Ishikawa (cell line): Measurements from ENCODE around the gene PIM3.

Experiments
- CEBPB ChIP-seq: IDR thresholded peaks from 2 replicates; pipeline ENCODE4 v1.6.1; 2012
- CREB1 ChIP-seq: IDR thresholded peaks from 2 replicates; pipeline ENCODE4 v1.6.1; 2012; ENCODE audit warnings: low read depth
- EGR1 ChIP-seq: IDR thresholded peaks from 2 replicates; pipeline ENCODE4 v1.6.1; 2012
- EP300 ChIP-seq: IDR thresholded peaks from 2 replicates; pipeline ENCODE4 v1.6.1; 2012; ENCODE audit warnings: borderline replicate concordance
- FOXM1 ChIP-seq: IDR thresholded peaks from 2 replicates; pipeline ENCODE4 v1.6.1; 2012; ENCODE audit warnings: low read depth, borderline replicate concordance
- NFIC ChIP-seq: IDR thresholded peaks from 2 replicates; pipeline ENCODE4 v1.6.1; 2012
- RAD21 ChIP-seq: IDR thresholded peaks from 2 replicates; pipeline ENCODE4 v1.6.1; 2012; ENCODE audit warnings: low read depth
- TAF1 ChIP-seq: IDR thresholded peaks from 2 replicates; pipeline ENCODE4 v1.6.1; 2012; ENCODE audit warnings: low read depth, mild to moderate bottlenecking
- TCF12 ChIP-seq: IDR thresholded peaks from 2 replicates; pipeline ENCODE4 v1.6.1; 2012; ENCODE audit warnings: low read depth
- TEAD4 ChIP-seq: IDR thresholded peaks from 2 replicates; pipeline ENCODE4 v1.6.1; 2012
- YY1 ChIP-seq: IDR thresholded peaks from 2 replicates; pipeline ENCODE4 v1.6.1; 2012; ENCODE audit warnings: low read depth
- ZBTB7A ChIP-seq: IDR thresholded peaks from 2 replicates; pipeline ENCODE4 v1.6.1; 2012; ENCODE audit warnings: low read depth
- TF ChIP-seq, protein P1 (sequence below): IDR thresholded peaks from 2 replicates; pipeline ENCODE4 v1.6.1; 2012
- TF ChIP-seq, protein P2 (sequence below): IDR thresholded peaks from 2 replicates; pipeline ENCODE4 v1.6.1; 2012
- TF ChIP-seq, protein P3 (sequence below): IDR thresholded peaks from 2 replicates; pipeline ENCODE4 v1.6.1; 2012; ENCODE audit warnings: low read depth, mild to moderate bottlenecking

The PIM3 gene

GRCh38 chr22:49963647-49964026 lies 3.1 kb downstream of the PIM3 start:
- no peak for TF ChIP-seq RAD21
- no peak for TF ChIP-seq TCF12
- TF ChIP-seq CEBPB: no peak
- TF ChIP-seq EP300: no peak
- TF ChIP-seq, protein P1, sequence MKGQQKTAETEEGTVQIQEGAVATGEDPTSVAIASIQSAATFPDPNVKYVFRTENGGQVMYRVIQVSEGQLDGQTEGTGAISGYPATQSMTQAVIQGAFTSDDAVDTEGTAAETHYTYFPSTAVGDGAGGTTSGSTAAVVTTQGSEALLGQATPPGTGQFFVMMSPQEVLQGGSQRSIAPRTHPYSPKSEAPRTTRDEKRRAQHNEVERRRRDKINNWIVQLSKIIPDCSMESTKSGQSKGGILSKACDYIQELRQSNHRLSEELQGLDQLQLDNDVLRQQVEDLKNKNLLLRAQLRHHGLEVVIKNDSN: no peak
- TF ChIP-seq, protein P2, sequence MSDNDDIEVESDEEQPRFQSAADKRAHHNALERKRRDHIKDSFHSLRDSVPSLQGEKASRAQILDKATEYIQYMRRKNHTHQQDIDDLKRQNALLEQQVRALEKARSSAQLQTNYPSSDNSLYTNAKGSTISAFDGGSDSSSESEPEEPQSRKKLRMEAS: no peak
- TF ChIP-seq YY1: no peak
- TF ChIP-seq, protein P3, sequence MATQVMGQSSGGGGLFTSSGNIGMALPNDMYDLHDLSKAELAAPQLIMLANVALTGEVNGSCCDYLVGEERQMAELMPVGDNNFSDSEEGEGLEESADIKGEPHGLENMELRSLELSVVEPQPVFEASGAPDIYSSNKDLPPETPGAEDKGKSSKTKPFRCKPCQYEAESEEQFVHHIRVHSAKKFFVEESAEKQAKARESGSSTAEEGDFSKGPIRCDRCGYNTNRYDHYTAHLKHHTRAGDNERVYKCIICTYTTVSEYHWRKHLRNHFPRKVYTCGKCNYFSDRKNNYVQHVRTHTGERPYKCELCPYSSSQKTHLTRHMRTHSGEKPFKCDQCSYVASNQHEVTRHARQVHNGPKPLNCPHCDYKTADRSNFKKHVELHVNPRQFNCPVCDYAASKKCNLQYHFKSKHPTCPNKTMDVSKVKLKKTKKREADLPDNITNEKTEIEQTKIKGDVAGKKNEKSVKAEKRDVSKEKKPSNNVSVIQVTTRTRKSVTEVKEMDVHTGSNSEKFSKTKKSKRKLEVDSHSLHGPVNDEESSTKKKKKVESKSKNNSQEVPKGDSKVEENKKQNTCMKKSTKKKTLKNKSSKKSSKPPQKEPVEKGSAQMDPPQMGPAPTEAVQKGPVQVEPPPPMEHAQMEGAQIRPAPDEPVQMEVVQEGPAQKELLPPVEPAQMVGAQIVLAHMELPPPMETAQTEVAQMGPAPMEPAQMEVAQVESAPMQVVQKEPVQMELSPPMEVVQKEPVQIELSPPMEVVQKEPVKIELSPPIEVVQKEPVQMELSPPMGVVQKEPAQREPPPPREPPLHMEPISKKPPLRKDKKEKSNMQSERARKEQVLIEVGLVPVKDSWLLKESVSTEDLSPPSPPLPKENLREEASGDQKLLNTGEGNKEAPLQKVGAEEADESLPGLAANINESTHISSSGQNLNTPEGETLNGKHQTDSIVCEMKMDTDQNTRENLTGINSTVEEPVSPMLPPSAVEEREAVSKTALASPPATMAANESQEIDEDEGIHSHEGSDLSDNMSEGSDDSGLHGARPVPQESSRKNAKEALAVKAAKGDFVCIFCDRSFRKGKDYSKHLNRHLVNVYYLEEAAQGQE: no peak
- TF ChIP-seq TEAD4: no peak
- TF ChIP-seq EGR1: no peak
- no peak for TF ChIP-seq TAF1
- no peak for TF ChIP-seq CREB1
- TF ChIP-seq NFIC: no peak
- no peak for TF ChIP-seq ZBTB7A
- no peak for TF ChIP-seq FOXM1

DNA sequence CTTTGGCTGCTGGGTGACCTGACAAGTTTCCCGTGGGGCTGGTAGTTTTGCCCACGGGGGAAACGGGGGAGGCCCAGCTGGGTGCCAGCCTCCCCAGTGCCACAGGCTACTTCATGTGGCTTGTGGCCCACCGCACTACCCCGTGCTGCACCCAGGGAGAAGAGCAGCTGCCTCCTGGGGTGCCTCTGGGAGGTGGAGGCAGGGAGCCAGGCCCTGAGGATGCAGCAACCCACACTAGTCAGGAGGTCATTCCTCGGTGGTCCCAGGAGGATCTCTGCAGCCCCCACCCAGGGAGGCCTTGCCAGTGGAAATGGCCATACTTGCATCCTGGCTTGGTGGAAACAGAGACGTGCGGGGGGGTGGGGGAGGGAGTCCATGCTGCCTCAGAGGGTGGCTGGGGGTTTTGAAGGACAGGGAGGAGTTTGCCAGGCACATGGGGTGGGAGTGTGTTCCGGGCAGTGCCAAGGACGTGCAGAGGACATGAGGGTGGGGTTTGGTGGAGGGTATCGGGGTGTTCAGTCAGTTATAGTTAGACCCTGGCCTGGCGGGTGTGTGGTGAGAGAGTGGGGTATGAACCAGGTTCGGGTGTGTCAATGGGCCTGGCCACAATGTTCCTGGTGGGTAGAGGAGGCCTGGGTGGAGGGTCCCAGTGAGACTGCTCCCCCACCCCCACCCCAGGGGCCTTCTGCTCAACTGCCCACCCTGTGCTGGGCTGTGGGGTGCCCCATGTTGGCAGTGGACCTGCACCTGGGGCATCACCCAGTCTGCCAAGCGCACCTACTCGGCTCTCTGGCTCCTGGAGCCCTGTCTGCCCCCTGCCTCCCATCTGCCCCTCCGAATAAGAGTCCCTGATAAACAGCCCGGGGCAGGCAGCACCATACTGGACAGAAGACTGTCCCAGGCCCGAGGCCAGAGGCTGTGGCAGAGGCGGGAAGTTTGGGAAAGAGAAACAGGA lies 3.8 kb downstream of the PIM3 start:
- TF ChIP-seq YY1: no peak
- TF ChIP-seq CEBPB: no peak
- TF ChIP-seq, protein P2: no peak
- no peak for TF ChIP-seq CREB1
- no peak for TF ChIP-seq ZBTB7A
- TF ChIP-seq, protein P1: no peak
- no peak for TF ChIP-seq RAD21
- TF ChIP-seq EGR1: no peak
- no peak for TF ChIP-seq NFIC
- TF ChIP-seq TEAD4: no peak
- no peak for TF ChIP-seq FOXM1
- TF ChIP-seq EP300: no peak
- TF ChIP-seq TAF1: no peak
- TF ChIP-seq, protein P3: no peak
- TF ChIP-seq TCF12: no peak

- TF ChIP-seq YY1 (no peak), RAD21 (no peak), ZBTB7A (no peak), EP300 (no peak), EGR1 (no peak)
- TF ChIP-seq, protein P2: no peak
- TF ChIP-seq, protein P3: no peak
Measured at GRCh38 chr22:49965091-49966040, 4.8 kb downstream of the PIM3 start.
